DOHH2 (cell line): ENCODE measurements around the gene DOK6.

Experiments
- CTCF ChIP-seq: fragments of 200-600 bp; sonication (generic); IDR thresholded peaks from one replicate; pipeline ENCODE4 v1.5.1; 2014; ENCODE audit warnings: antibody characterized with exemption, mild to moderate bottlenecking, low read depth, low read length; ENCODE audit not compliant: poor library complexity, severe bottlenecking
- EZH2phosphoT487 ChIP-seq: fragments of 200-600 bp; sonication (generic); IDR thresholded peaks from 2 replicates; pipeline ENCODE4 v1.6.1; 2017; ENCODE audit warnings: borderline replicate concordance, mild to moderate bottlenecking, antibody characterized with exemption, low read length, moderate library complexity, mixed read lengths

- TF ChIP-seq EZH2phosphoT487 = no peak
- no peak for TF ChIP-seq CTCF
These were observed 185.8 kb downstream of the DOK6 start for GRCh38 chr18:69586537-69586936.
